K562 (cell line): ENCODE results near the gene RTL10. TPM values are rescaled to one million over a fixed set of nuclear protein-coding genes. Genes with fewer than 3 reads are reported as not detected.
A peak's percentile ranks its signal among the peaks of the same experiment; 100 is the strongest.

Source experiments
- ATF1 ChIP-seq, 2 experiments: fragments of 450-650 bp in 1 of 2; IDR thresholded peaks; 2 replicates each; pipeline ENCODE4 v1.6.1; 2016; ENCODE audit warnings: missing compliant biosample characterization in 1 of 2, missing genetic modification characterization in 1 of 2
- BRF1 ChIP-seq: IDR thresholded peaks from 3 replicates; pipeline ENCODE4 v1.6.1; 2011; ENCODE audit warnings: borderline replicate concordance, mild to moderate bottlenecking; ENCODE audit not compliant: insufficient read length; ENCODE audit errors: extremely low read depth
- C11orf30 ChIP-seq: fragments of 450-650 bp; IDR thresholded peaks from 2 replicates; pipeline ENCODE4 v1.6.1; 2016; ENCODE audit warnings: low read depth, mild to moderate bottlenecking
- CBFB ChIP-seq: sonication (generic); formaldehyde crosslinking; IDR thresholded peaks from 2 replicates; pipeline ENCODE4 v1.4.0; 2020; ENCODE audit warnings: mild to moderate bottlenecking, missing genetic modification reagents
- CREB3 ChIP-seq: fragments of 450-650 bp; conservative IDR thresholded peaks from 2 replicates; pipeline ENCODE4 v1.6.1; 2016; ENCODE audit warnings: missing genetic modification characterization, low read depth, mild to moderate bottlenecking, missing compliant biosample characterization, moderate library complexity
- CREM ChIP-seq: IDR thresholded peaks from 2 replicates; pipeline ENCODE4 v1.6.1; 2014; ENCODE audit warnings: antibody characterized with exemption, low read depth
- DDX20 ChIP-seq: fragments of 450-650 bp; IDR thresholded peaks from 2 replicates; pipeline ENCODE4 v1.6.1; 2016; ENCODE audit warnings: missing genetic modification characterization, low read depth, mild to moderate bottlenecking, missing compliant biosample characterization, moderate library complexity
- ESRRA ChIP-seq: fragments of 450-650 bp; IDR thresholded peaks from 2 replicates; pipeline ENCODE4 v1.6.1; 2014; ENCODE audit warnings: low read depth, mild to moderate bottlenecking, moderate library complexity, borderline replicate concordance
- FIP1L1 ChIP-seq: fragments of 200-400 bp; formaldehyde crosslinking; IDR thresholded peaks from 2 replicates; pipeline ENCODE4 v1.6.1; 2018; ENCODE audit warnings: mild to moderate bottlenecking, low read depth, low read length; ENCODE audit not compliant: poor library complexity, severe bottlenecking
- FOXK2 ChIP-seq, 2 experiments: fragments of 450-650 bp; IDR thresholded peaks in 1 of 2; conservative IDR thresholded peaks in 1 of 2; 2 replicates each; pipeline ENCODE4 v1.6.1; 2016; ENCODE audit warnings: low read depth in 2 of 2, mild to moderate bottlenecking in 1 of 2
- GABPB1 ChIP-seq: sonication (generic); formaldehyde crosslinking; IDR thresholded peaks from 2 replicates; pipeline ENCODE4 v1.8.0; 2022; ENCODE audit warnings: mild to moderate bottlenecking, missing genetic modification reagents
- HCFC1 ChIP-seq: IDR thresholded peaks from 2 replicates; pipeline ENCODE4 v1.6.1; 2012; ENCODE audit warnings: low read depth, low read length, improper control_type of control experiment
- HNRNPUL1 ChIP-seq: fragments of 200-400 bp; formaldehyde crosslinking; IDR thresholded peaks from 2 replicates; pipeline ENCODE4 v1.6.1; 2017; ENCODE audit warnings: low read length
- MCM2 ChIP-seq: fragments of 450-650 bp; IDR thresholded peaks from 2 replicates; pipeline ENCODE4 v1.6.1; 2017; ENCODE audit warnings: low read depth, mild to moderate bottlenecking
- MED1 ChIP-seq: sonication (generic); formaldehyde crosslinking; IDR thresholded peaks from 2 replicates; pipeline ENCODE4 v1.8.1; 2023; ENCODE audit warnings: missing genetic modification reagents, borderline replicate concordance
- MTA1 ChIP-seq: fragments of 450-650 bp; IDR thresholded peaks from 2 replicates; pipeline ENCODE4 v1.6.1; 2017; ENCODE audit warnings: borderline replicate concordance
- NR0B1 ChIP-seq: fragments of 450-650 bp; IDR thresholded peaks from one replicate; pipeline ENCODE4 v1.6.1; 2018; ENCODE audit warnings: mild to moderate bottlenecking, moderate library complexity; ENCODE audit not compliant: partially characterized antibody
- PHTF2 ChIP-seq: fragments of 250-450 bp; sonication (Bioruptor Pico); IDR thresholded peaks from 2 replicates; pipeline ENCODE4 v1.5.0; 2021; ENCODE audit warnings: mild to moderate bottlenecking
- ZKSCAN1 ChIP-seq: fragments of 150-350 bp; IDR thresholded peaks from 2 replicates; pipeline ENCODE4 v1.6.1; 2016; ENCODE audit warnings: low read depth, low read length
- ZNF197 ChIP-seq: fragments of 200-800 bp; sonication (Bioruptor generic); IDR thresholded peaks from 2 replicates; pipeline ENCODE4 v1.6.1; 2016; ENCODE audit warnings: low read depth, missing genetic modification characterization, missing compliant biosample characterization
- ZNF324 ChIP-seq: fragments of 250-450 bp; sonication (Bioruptor Pico); IDR thresholded peaks from 2 replicates; pipeline ENCODE4 v1.4.0; 2020; ENCODE audit warnings: mild to moderate bottlenecking
- ZNF398 ChIP-seq: fragments of 250-450 bp; sonication (Bioruptor Pico); IDR thresholded peaks from 2 replicates; pipeline ENCODE4 v1.8.0; 2021; ENCODE audit warnings: moderate library complexity, mild to moderate bottlenecking, inconsistent platforms
- ZNF449 ChIP-seq: fragments of 250-450 bp; sonication (Bioruptor Pico); IDR thresholded peaks from 2 replicates; pipeline ENCODE4 v1.8.0; 2022; ENCODE audit warnings: moderate library complexity, mild to moderate bottlenecking, inconsistent platforms
- ZNF780A ChIP-seq: fragments of 250-450 bp; sonication (Bioruptor Pico); IDR thresholded peaks from 2 replicates; pipeline ENCODE4 v1.5.0; 2021; ENCODE audit warnings: mild to moderate bottlenecking
- polyA plus RNA-seq, 8 experiments: library from polyadenylated mRNA; depleted of rRNA in 4 of 8; stranded (reverse) in 5 of 8; unstranded in 3 of 8; fragments of >200 nt; fragmentation: Nextera tagmentation in 2 of 8; fragmentation: Illumina TruSeq in 1 of 8; extraction: Ambion mirVana in 2 of 8; extraction: Trizol in 1 of 8; gene quantifications; 2 replicates each; pipeline versions ENCODE4 v1.2.1 to v1.2.3, GENCODE V29; 2011 to 2014; ENCODE audit warnings: inconsistent platforms in 1 of 8, missing spikeins in 1 of 8
- total RNA-seq, 7 experiments: library from RNA; depleted of rRNA in 6 of 7; stranded (reverse); fragments of >200 nt in 6 of 7; fragmentation: Illumina TruSeq in 2 of 7; extraction: Trizol in 2 of 7; gene quantifications; 2 replicates each; pipeline versions ENCODE4 v1.2.1 to v1.2.3, GENCODE V29; 2011 to 2021; ENCODE audit warnings: low replicate concordance in 1 of 7

The RTL10 gene
- total and polyA plus RNA-seq, 9 of the 15 experiments (the other 6 are each of a cell fraction or from before 2014, with no cell fraction given), result 19.8 to 75.5 (median 32.5) TPM

- TF ChIP-seq HCFC1, result no peak
- TF ChIP-seq GABPB1 (CRISPR knock-in tag), result no peak
- TF ChIP-seq C11orf30, result no peak
- no peak for TF ChIP-seq DDX20 (tag)
- no peak for TF ChIP-seq FIP1L1
- TF ChIP-seq BRF1, result no peak
- no peak for TF ChIP-seq MCM2
- no peak for TF ChIP-seq CBFB (CRISPR knock-in tag)
- TF ChIP-seq PHTF2 (CRISPR knock-in tag), result no peak
- TF ChIP-seq FOXK2 (conservative IDR thresholded peaks at IDR 0.05 in 1 of 2, IDR thresholded peaks at IDR 0.05 in 1 of 2; ENCODE audit: low read depth in 2 of 2), result 0 out of 4 replicates have a peak, but pooled peaks of 1 of the 2 experiments have one; percentile 36
- no peak for TF ChIP-seq ZNF449
- TF ChIP-seq ZNF324 (CRISPR knock-in tag), result no peak
- TF ChIP-seq HNRNPUL1, result no peak
- TF ChIP-seq MTA1, result peak; percentile 19; the same call in 1 of the 2 replicates
- TF ChIP-seq NR0B1, result no peak
- no peak for TF ChIP-seq CREB3 (tag)
- no peak for TF ChIP-seq ZNF197 (CRISPR knock-in tag)
- TF ChIP-seq ZNF780A (CRISPR knock-in tag), result no peak
- TF ChIP-seq ZKSCAN1, result no peak
- TF ChIP-seq CREM, result no peak
- no peak for TF ChIP-seq MED1 (CRISPR knock-in tag)
- no peak for TF ChIP-seq ZNF398 (CRISPR knock-in tag)
- no peak for TF ChIP-seq ATF1 (CRISPR knock-in tag; IDR thresholded peaks at IDR 0.05)
- TF ChIP-seq ATF1 (tag; IDR thresholded peaks at IDR 0.05), result no peak
- no peak for TF ChIP-seq ESRRA
These were observed 38.1 kb downstream of the RTL10 start (continued) for GRCh38 chr22:19816372-19817119.
